ENCODE measurements around the gene MYO16.

The MYO16 gene

DNA sequence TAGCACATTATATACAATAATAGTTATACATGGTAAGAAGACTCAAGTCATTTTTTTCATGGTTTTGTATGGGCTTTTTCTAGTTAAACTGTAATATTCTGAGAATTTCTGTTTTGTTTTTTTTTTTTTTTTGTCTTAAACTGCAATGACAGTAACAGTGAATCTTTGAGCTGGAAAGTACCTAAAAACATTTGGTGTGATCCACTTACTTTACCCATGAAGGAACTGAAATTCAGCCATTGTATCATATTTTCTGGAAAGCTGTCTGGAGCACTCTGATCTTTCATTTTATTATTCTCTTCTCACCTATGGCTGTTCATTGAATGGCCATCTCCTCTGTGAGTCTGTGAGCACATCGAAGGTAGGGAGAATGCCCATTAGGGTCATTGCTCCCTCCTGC lies 37.8 kb downstream of the MYO16 start:
- DNase-seq: no peak

DNA sequence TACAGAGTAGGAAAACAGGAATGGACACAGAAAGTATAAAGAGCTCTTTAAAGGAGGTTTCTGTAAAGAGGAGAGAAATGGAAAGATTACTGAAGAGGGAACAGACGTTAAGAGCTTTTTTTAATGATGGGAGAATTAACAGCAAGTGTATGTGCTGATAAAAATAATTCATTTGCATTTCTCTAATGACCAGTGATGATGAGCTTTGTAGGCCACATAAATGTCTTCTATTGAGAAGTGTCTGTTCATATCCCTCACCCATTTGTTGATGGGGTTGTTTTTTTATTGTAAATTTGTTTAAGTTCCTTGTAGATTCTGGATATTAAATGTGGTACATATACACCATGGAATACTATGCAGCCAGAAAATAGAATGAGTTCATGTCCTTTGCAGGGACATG lies 40.0 kb downstream of the MYO16 start:
- no peak for DNase-seq

DNA sequence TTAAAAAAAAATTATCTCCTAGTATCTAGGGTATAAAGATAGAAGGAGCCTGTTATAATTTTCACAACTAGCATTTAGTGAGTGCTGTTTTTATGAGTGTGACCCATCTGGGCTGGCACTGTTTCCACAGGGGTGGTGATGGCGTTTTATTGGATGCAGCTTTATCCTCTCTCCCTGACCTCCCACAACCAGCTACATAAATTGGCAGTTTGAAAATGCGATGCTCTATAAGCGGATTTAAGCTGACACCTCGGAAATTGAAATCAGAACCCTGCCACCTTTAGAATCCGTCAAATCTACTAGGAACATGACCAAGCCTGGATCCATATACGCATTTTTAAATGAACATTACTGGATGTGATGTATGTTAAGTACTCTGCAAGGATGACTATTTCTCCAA lies 44.9 kb downstream of the MYO16 start:
- no peak for DNase-seq

GRCh38 chr13:108674771-108675170 lies 45.4 kb downstream of the MYO16 start:
- no peak for DNase-seq

DNA sequence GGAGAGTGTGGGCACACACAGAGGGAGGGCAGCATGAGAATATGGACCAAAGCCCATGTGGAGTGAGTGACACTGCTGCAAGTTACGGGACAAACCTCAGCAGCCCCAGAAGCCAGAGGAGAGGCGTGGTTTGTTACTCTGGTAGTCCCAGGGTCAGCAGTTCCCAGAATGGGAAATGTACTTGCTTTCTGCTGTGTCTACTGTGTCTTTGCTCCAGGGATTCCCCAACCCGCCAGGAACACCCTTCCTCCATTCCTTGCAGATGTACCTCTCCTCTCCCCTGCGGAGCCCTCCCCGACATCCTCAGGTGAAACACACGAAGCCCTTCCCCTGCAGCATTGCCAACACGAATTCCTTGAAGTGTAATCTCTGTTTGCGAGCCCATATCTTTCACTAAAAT lies 47.2 kb downstream of the MYO16 start:
- no peak for DNase-seq

DNA sequence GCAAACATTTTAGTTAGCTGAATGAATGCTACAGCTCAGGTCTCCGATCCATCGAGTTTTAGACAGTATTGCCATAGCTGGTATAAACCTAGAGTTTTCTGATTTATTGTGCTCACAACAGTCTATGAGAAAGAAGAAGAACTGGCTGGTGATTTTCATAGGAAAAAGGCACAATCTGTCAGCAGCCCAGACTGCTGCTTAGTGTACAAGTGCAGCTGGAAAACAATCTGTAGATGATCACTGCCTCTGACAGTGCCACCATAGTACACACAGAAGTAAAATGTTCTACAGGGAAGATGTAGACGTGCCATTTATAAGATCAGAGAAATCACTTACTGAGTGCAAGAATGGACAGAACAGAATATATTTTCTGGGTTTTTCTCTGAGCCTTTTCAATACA lies 48.4 kb downstream of the MYO16 start:
- no peak for DNase-seq

- no peak for DNase-seq
Observed at GRCh38 chr13:108680011-108680410, 50.6 kb downstream of the MYO16 start.

- DNase-seq: no peak
Observed at GRCh38 chr13:108681986-108682575, 52.7 kb downstream of the MYO16 start.

- no peak for DNase-seq
Observed at GRCh38 chr13:108682714-108683113, 53.3 kb downstream of the MYO16 start.

DNA sequence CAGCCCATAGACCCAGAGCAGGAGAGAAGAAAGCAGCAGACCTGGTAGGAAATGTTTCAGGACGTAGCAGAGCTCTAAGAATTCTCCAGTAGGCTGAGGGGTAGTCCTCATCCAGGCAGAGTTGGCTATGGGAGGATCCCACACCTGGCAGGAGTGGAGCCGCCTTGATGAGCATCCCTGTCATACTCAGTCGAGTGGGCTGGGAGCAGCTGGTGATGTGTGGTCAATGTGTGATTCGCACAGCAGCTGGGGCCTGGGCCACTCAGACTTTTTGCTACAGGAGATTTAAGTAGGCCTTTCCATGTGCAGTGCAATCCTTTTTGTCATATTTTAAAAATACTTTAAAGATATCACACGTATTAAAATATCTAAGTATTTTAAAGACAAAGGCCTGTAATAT lies 56.6 kb downstream of the MYO16 start:
- DNase-seq: no peak

DNA sequence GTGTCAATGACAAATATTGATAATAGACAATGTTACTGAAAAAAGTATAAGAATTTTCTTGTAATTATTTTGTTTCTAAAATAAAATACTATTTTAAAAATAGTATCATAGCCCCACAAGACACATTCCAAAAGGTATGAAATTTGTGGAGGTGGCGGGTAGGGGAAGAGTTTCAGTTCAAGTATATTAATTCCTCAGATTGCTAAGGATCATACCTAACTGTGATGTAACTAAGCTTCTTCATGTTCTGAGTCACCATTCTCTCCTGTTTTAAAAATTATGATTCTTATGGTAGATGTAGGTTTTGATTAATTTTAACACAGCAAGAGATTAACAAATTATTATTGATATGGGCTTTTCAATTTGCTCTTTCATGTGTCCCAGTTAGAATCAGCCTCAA lies 61.3 kb downstream of the MYO16 start:
- DNase-seq: no peak

DNA sequence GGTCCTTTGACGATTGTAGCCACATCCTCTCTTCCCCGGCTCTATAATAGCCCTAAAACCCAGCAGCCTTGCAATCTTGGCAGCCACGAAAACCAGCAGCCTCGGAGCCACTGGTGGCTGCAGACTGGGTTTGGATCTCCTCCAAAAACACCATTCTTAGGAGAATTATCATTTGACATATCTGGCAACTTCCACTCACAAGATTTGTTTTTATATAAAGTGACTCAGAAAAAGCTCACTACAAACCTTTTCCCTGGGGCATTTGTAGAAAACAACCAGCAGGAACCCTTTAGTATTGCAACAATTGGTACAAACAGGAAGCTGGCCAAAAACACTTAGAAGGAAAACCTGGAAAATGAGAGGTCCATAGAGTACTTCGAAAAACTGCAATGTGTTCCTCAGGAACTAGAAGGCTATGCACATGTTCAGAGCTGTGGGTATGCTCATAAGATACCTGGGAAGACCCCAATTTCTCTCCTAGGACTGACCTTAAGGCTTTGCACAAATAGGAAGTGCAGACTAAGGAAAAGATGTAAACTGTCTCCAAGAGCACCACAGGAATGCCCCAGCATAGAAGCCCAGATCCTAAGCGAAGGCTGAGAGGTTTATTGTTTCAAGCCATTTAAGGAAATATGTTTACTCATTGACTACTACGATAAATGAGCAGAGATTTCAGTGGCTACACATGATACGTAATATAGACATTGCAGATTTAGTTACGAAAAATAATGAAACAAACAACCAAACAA lies 71.2 kb downstream of the MYO16 start:
- DNase-seq: no peak

DNA sequence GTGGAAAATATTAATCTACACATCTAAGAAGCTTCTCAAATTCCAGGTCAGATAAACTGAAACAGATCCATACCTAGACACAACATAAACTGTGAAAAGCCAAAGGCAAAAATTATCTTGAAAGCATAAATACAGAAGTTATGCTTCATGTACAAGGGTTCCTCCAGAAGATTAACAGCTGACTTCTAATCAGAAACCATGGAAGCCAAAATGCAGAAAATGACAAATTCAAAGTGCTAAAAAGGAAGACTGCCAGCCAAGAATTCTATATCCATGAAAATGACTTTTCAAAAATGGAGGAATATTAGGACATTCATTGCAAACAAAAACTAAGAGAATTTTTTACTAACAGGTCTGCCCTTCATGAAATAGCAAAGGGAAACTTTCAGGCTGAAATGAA lies 72.8 kb downstream of the MYO16 start:
- no peak for DNase-seq

DNA sequence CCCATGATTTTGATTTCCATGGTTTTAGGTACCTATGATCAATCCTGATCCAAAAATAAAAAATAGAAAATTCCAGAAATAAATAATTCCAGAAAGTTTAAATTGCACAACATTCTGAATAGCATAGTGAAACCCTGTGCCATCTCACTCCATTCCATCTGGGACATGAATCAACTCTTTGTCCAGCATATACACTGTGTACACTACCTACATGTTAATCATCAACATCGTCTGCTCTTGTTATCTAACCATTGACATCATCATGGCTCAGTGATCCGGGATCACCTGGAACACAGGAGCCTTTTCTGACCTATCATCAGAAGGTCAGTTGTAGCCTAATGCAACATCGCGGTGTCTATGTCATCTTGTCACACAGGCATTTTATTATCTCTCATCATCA lies 75.6 kb downstream of the MYO16 start:
- DNase-seq: no peak

- DNase-seq: no peak
Observed at GRCh38 chr13:108707584-108707983, 78.2 kb downstream of the MYO16 start.

DNA sequence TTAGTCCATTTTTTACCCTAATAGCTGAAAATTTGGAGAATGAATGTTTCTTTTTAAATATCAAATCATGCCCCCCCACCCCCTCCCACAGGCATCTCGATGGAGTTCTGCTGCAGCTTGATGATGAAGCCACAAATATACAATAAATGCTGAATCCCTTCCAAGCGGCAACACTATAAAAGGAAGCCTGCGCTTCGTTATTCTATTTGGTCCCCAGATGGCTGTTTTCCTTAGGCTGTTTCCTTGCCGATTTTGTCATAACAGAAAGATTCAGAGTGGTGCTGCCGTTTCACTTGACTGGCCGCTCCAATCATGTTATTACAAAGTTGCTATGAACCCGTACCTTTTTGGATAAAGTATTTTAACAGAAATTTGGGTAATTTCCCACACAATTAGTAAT lies 79.5 kb downstream of the MYO16 start:
- no peak for DNase-seq

DNA sequence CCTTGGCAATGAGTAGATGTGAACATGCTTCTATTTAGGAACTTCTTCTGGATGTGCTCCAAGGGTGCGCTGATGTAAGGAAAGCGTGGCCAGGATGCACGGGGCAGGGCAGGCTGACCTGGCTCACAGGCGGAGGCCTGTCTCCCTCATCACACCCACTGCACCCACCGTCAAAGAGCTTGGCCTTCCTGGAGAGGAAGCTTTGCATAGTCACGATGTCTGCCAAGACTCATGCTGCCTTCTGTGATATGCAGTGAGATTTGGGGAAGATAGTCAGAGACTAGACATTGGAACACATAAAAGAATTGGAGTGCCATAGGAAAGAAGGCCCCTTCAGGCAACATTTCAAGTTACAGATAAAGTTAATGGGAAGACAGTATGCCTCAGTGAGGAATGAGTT lies 82.0 kb downstream of the MYO16 start:
- DNase-seq: no peak

DNA sequence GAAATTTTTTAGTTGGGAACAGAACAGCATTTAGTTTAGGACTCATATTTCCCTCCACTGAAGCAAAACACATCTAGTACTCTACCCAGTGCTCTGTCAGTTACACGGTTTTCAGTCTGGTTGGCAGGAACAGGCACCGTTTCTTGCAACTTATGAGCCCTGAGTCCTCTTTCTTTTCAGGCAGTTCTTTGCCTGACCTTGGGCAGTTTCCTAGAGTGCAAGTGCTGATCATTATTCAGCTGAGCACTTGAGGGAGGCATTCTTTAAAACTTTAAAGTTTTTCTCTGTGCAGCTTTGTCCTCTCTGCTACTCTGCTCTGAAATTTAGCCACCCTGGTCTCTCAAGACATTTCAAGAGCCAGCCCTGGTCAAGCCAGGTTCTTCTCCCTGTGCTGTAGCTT lies 96.1 kb downstream of the MYO16 start:
- DNase-seq: no peak

GRCh38 chr13:108728370-108728769 lies 99.0 kb downstream of the MYO16 start:
- DNase-seq: no peak

DNA sequence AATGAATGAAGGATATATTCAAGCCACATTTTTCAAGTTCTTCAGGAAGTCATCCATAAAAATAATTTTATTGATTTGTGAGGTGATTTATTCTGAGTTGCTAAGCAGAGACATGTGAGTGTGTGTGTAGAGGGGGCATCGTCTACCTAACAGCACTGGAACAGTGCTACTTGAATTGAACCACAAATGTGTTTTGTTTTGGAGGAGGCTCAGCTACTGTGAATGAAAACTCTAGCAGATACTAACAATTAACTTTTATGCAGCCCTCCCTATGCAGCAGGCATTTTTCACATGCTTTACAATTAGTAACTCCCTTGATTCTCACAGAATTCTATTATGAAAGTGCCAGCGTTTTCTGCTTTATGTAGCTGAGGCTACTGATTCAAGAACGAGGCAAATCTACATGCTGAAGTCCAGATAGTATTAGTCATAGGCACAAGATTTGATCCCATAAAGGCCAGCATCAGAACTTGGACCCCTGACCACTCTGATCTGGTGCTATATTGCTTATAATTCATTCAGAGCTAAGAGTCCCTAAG lies 103.7 kb downstream of the MYO16 start:
- no peak for DNase-seq

GRCh38 chr13:108734676-108735075 lies 105.3 kb downstream of the MYO16 start:
- no peak for DNase-seq

GRCh38 chr13:108741930-108742329 lies 112.5 kb downstream of the MYO16 start:
- no peak for DNase-seq

GRCh38 chr13:108742701-108743451 lies 113.5 kb downstream of the MYO16 start:
- no peak for DNase-seq

GRCh38 chr13:108743522-108743921 lies 114.1 kb downstream of the MYO16 start:
- no peak for DNase-seq
